Measurements from ENCODE around the gene PRKAG3.

PRKAG3 gene

DNA sequence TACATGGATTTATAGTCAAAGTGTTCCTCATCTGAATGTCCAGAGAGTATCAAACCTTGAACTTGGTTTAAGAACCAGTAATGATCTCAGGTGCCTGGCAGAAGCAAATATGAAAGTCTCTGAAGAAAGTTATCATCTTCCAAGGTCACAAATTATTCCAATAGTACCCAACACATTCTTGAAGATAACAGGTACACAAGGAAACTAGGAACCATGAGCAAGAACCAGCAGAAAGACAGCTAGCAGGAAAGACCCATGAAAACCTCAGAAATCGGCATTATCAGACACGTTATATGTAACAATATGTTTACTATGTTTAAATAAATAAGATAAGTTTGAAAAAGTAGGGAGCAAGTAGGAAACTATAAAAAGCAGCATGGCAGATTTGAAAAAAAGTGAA is 5.9 kb upstream of the PRKAG3 start:
- DNase-seq: no peak

DNA sequence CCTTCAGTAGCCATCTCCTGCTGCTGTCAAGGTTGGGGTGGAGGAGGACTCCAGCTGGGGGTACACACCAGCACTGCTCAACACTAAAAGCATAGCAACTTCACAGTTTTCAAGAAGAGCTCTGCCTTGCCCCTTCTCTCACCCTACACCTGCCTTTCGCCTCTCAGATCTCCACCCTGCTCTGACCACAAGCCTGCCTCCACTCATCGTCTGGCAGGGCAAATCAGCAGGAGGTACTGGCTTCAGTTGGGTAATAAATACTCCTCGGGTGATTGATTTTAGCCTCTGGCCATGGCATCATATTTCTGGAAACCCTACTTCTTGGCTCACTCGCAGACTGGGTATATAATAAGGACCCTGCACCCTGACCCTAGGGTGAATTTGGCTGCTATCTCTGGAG is 3.1 kb upstream of the PRKAG3 start:
- DNase-seq: no peak

DNA sequence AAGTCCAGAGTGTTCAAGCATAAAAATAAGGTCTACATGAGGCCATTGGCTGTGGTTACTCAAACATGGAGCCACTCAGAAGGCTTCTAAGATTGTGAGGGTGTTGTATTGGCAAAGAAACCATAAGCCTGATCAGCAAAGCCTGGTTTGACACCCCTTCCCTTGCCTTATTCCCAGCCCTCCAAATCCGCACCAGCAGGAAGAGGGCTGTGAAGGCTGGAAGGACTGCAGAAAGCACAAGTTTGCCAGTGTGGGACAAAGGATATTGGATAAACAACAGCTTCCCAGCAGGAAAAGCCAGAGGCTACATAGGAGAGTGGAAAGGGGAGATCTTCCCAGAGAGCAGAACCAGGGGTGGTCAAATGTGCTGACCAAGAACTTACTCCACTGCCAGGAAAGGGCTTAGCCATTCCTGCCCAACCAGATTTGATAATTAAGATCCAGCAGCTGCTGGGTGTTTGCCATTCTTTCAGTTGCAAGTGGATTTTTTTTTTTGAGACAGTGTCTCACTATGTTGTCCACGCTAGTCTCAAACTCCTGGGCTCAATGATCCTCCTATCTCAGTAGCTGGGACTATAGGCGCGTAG is 1.5 kb upstream of the PRKAG3 start:
- no peak for DNase-seq

DNA sequence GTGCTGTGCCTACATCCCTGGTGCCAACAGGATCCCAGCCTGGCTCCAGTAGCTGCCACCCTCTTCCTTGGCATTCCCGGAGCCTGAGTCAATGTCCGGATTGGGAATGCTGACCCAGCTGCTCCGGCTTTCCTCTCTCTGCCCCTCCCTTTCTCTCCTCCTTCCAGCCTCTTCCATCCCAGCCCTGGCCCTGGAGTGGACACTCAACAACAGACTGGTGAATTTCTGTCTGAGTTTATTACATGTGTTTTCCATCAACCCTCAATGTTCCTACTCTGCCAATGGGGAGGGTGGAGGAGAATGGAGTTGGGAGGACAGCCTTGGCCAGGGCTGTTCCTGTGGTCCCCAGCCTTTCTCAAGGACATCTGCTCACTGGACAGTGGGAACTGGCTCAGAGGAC is 917 bp upstream of the PRKAG3 start:
- DNase-seq: no peak

DNA sequence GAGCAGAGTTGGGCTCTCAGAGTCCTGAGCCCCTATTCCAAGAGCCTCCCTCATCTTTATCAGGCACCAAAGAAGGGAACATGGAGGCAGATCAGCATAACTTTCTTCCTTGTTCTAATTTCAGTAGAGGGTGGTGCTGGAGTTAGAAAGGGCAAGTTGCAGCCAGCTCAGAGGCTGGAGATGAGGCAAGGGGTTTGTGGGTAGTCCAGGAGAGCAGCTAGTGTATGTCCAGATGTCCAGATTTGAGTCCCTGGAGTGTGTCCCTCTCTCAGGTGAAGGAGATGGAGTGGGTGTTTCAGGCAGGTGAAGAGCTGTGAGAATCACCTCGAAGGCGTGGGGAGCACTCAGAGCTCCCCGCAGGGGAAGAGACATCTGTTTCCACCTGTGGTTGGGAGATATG is 478 bp upstream of the PRKAG3 start:
- DNase-seq: no peak

DNA sequence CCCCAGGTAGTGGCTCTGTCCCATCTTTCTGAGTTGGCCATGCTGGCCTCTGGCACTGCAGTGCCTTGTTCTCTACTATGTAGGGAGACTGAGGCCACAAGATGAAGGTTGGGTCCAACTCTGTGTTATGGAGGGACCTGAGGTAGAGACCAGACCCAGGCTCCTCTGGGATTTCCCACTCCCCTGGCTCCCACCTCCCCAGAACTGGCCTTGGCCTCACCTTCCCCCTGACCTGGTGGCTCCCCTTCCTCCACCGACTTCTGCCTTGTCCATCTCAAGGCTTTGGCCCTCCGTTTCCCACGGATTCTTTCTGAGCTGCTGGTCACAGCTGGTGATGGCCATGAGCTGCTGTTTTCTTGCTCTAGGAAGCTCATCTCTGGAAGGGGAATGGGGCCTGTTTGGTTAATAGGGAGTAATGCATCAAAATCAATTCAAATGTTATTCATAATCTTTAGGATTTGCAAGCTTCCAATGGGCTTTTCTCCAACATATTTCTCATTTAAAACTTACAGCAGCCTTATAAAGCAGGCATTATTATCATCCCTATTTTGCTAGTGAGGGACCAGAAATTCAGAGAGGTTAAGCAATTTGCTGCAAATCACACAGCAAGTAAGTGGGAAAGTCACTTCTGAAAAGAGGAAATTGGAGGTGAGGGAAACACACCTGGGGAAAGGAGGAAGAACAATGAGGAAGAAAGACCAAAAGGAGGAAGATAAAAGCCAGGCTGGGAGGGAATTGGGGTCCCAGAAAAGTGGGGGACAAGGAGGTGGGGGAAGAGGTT is 887 bp downstream of the PRKAG3 start:
- no peak for DNase-seq

DNA sequence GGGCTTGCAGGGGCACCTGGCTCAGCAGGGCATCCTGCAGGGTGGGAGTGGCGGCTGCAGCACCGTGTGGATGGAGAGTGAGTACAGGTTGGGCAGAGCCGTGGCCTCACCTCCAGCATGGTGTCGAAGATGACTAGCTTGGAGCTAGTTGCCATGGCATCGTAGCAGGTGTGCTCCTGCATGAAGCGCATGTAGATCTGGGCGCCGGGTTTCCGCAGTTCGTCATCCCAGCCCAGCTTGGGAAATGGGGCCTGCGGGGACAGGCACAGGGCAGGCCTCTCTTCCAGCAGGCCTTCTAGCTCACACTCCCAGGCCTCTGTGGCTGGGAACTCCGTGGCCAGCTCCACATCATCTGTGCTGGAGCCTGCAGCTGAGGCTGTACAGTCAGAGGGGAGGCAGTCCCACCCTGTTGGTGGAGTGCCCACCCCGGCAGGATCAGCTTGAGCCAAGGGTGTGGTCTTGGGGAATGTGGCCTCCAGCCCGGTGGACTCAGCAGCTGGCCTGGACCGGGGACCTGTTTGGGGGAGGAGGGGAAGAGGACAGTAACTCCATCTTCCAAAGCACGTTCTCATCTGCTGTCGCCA is 1.6 kb downstream of the PRKAG3 start:
- DNase-seq: no peak

DNA sequence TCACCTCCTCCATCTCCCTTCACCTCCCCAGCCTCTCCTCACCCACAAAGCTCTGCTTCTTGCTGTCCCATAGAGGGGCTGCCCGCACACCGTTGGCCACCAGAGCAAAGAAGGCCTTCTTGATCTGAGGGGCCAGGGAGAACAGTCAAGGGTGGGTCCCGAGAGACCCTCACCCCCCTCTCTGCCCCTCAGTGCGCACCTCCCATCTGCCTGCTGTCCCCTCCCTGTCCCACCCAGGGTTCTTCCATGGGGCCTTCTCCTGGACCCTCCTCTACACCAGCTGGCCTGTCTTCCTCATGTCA is 3.2 kb downstream of the PRKAG3 start:
- DNase-seq: no peak

DNA sequence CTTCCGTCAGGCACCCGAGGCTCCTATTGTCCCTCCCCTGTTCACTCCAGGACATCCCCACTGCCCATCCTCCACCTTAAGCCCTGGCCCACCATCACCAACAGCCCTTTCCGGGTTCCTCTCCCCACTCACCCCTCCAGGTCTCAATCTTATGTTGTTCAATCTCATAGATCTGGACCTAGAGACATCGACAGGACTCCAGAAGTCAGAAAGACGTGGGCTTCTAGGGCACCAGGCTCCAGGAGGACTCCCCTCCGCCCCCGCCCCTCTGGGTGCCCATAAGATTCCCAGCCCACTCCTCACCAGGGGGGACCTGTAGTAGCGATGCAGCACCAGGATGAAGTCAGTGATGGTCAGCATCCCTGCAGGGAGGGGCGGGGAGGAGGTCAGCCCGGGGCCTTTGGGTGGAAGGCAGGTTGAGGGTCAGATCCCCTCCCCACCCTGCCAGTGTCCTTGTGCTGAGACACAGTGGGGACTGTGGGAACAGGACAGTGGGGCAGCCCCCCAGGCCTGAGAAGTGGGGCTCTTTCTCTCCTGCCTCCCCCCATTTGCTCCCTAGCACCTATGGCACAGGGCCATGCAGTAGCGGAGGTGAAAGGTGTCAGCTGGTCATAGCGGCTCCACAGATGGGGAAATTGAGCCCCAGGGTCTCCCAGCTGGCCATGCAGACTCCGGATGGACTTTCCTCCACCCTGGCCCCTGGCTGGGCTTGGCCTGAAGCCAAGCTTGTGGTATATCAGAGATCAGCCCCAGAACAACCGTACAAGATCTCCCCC is 3.7 kb downstream of the PRKAG3 start:
- no peak for DNase-seq

DNA sequence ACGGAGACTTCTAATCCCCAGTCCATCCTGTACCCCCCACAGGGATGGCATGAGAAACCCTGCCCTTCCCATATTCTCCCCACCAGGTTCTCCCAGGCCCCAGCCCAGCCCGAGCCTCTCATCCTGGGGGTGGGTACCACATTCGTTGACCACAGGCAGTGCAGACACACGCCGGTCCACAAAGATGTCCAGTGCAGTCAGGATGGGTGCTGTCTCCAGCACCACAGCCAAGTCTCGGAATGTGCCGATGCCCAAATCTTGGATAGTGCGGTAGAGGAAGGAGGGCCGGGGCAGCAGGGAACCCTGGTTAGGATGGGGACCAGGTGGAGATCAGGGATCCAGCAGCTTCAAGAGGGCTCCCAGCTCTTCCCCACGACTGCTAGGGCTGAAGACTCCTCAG is 4.8 kb downstream of the PRKAG3 start:
- no peak for DNase-seq

DNA sequence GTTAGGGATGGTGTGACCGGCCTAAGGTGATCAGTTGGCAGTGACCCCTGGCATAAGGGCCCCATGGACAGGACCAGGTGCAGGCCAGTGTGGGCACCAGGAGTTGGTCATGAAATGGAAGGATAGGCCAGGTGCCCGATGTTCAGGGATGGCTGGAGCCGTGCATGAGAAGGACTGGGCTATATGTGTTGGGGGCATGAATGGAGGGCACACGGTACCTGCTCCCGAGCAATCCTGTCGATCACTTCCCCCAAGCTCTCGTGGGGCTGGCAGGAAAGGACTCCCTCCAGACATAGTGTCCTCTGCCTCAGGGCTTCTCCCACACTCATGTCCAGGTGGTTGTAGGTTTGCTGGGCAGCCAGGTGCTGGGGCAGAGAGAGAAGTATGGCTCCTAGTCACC is 7.6 kb downstream of the PRKAG3 start:
- no peak for DNase-seq

DNA sequence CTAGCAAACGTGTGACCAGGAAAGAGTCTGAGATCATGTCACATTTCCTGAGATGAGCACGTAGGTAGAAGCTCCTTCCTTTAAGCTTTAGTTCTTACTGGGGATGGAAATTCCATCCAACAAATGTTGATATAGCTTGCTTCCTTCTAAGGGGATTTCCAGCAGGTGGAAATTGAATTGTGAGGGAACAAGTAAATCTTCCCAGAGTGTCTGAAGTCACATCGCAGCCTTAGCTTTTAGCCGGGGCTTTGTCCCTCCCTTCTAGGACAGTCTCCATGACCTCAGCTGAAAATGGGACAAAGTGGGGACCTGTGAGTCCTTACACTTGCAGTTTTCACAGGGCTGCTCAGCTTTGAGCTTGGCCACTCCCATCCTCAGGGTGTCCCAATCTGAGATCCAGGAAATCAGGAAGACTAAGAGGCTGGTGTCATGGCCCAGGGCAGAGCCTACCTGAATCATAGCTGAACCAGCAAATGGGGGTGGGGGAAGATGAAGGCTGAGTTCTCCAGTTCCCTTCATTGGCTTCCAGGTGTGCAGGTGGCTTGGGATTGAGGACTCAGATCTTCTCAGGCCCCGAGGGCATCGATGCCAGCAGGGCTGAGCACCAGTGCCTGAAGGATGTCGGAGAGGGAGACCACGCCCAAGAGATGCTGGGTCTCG is 8.3 kb downstream of the PRKAG3 start:
- DNase-seq: no peak

DNA sequence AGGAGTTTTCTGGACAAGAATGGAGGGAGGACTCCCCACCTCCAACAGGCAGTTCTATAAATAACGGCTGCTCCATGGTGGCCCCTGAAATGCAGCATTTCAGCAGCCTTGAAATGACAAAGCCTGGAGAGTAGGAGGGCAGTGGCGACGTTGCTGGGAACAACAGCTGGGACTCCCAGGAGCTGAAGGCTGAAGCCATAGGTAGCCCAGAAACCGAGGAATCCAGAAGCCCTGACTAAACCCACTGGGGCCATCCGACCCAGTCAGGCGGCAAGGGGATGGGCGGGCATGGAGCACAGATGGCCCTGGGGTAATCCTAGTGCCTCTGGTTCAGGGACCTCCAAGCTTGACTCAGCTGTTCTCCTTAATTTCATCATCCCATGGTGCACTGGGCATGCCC is 9.0 kb downstream of the PRKAG3 start:
- no peak for DNase-seq

DNA sequence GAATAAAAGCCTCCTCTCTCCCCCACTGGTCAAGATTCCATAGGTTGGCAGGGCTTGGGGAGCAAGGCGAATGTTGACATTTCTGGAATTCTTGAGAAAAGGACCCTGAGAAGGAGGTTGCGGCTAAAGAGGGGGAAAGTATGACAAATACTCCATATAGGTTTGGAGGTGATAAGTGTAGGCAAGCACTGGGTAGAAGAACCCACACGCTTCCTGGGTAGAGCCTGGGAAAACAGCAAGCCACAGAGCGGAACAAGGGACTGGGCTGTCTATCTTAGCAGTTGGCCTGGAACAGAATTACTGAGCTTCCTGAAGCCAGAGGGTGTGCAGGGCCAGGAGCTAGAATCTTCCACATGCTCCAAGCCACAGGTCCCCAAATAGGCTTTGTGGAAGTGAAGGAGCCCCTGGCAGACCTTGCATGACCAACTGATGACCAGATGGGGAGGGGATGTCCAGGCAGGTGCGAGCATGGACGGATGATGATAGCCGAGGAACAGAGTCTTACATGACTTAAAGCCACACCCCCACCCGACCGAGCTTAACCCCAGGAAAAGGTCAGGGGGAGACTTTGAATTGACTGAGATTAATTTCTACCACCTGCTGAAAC is 9.9 kb downstream of the PRKAG3 start:
- no peak for DNase-seq

DNA sequence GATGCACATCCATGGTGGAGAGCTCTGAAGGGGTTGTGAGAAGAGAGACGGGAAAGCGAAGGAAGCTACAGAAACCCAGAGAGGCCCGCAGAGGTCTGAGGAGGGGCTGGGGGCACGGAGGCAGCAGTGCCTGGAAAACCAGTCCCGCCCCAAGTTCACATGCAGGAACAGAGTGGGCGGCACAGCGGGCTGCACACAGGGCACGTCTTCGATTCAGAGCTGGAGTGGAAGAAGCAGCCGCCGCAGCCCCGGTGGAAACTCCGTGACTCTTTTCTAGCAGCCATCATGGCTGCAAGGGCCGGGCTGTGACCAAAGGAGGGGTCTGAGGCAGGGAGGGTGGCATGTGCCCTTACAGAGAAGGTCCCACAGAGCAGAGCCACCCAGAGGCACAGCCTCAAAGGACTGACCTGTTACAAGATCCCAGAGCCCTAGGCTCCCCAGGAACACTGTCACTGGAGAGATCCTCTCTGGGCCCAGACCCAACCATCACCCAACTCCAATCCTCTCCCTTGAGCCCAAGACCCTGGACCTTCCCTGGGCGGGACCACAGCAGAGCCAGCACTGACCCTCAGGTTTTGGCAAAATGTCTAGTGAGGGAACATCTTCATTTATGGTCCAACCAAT is 10.7 kb downstream of the PRKAG3 start:
- no peak for DNase-seq

DNA sequence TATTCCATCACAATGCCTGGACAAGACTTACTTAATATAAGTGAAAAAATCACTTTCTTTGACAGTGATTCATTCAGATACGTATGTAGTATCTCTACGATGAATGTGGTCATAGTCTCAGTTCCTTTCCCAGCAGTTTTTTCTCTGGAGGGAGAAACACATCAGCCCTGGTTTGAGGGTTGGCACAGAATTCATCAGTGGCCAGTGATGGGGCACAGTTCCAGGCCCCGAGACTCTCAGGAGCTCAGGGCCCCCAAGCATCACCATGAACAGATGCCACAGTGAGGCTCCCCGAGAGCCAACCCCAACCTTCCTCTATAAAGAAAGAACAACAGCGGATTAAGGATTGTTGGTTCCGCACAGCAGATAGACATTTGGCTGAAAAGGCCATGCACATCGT is 12.5 kb downstream of the PRKAG3 start:
- DNase-seq: no peak

DNA sequence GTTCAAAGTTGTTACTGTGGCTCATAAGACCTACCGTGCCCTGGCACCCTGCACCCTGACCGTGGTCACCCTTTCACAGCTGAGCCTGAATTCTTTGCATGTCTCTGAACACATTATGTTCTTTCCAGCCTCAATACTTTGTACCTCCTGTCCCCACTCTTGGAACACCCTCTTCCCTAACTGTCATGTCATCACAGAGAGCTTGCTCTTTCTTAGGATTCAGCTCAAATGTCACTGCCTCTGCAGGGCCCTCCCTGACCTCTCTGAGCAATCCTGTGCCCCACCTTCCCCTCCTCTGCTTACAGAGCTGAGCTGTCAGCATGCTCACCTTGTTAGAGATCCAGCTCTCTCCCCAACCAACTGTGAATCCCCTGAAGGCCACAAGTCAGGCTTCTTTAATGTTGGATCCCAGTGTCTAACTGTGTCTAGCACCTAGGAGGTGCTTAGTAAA is 15.0 kb downstream of the PRKAG3 start:
- no peak for DNase-seq

DNA sequence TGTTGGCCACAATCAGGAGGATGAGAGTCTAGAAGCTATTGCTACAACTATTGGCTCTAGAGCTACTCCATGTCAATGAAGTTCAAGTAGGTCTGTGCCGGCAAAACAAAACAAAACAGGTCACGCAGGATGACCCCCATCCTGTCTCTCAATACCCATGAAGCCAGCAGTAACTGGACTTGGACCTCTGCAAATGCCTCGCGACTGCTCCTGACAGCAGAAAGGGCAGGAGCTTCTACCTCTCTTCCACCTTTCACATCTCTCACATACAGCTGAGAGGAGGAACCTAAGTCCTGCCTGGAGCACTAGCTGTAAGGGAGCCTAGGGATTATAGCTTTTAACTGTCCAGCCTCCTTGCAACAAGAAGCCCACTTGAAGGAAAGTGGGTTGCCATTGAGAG is 16.0 kb downstream of the PRKAG3 start:
- DNase-seq: no peak

DNA sequence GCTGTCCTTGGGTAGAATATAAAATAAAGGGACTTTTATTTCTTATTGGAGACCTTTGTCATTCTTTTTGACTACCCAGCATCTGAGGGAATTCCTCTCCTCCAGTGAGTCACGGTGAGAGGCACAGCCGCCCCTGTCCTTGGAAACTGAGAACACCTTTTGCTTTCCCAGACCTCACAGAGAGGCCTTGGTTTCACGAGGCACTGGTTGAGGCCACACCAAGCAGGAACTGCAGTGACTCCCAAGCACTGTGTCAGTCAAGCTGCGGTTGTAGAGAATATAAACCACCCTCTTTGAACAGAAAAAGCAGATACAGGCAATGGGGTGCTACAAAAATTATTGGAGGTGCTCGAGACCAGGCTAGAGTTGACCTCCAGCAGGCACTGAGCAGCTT is 16.4 kb downstream of the PRKAG3 start:
- no peak for DNase-seq

DNA sequence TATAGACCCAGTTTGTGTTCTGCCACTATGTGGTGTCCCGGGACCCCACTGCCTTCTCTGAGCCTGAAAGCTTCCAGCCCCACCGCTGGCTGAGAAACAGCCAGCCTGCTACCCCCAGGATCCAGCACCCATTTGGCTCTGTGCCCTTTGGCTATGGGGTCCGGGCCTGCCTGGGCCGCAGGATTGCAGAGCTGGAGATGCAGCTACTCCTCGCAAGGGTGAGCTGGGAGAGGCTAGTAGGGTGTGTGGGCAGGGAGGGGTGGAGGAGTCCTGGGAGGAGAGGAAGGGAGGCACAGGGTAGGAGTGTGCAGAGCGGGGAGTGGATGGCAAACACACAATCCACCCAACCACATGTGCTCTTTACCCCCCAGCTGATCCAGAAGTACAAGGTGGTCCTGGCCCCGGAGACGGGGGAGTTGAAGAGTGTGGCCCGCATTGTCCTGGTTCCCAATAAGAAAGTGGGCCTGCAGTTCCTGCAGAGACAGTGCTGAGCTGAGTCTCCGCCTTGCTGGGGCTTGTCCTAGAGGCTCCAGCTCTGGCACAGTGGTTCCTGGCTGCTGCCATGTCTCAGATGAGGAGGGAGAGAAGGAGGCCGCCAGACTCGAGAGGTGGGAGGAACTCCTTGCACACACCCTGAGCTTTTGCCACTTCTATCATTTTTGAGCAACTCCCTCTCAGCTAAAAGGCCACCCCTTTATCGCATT is 16.9 kb downstream of the PRKAG3 start:
- no peak for DNase-seq

DNA sequence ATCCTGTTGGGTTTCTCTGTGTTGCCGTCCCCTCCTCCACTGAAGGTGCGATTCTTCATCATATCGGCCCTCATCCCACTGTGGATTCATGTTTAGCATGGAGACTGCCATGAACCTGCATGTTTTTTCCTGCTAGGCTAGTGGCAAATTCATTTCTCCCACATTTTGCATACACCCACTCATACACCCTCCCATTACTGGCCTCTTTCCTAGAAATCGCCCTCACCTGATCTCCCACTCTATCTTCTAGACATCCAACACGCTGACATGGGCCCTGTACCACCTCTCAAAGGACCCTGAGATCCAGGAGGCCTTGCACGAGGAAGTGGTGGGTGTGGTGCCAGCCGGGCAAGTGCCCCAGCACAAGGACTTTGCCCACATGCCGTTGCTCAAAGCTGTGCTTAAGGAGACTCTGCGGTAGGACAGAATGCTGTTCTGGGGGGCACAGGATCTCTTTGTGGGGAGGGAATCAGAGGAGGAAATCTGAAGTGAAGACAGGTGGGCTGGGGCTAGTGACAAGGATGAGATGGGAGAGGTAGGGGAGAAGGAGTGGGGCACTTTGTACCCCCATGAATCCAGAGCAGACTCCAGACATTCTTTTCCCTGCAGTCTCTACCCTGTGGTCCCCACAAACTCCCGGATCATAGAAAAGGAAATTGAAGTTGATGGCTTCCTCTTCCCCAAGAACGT is 17.7 kb downstream of the PRKAG3 start:
- no peak for DNase-seq

Data from CD4-positive, alpha-beta T cell treated with Interleukin-4 for 1 hour (primary cell).